Measurements from ENCODE around the gene BIRC2. TPM values are rescaled to one million over a fixed set of nuclear protein-coding genes. Genes with fewer than 3 reads are reported as not detected.

The BIRC2 gene
- total RNA-seq, 2 donors from 2014 or later: 45.4 to 55.3 TPM

GRCh38 chr11:102312667-102313066 lies 34.3 kb upstream of the BIRC2 start:
- no peak overlapping the region for H3K4me3 Mint-ChIP-seq
- peaks cover 7% of the 10 kb centered on the region for H3K4me1 Mint-ChIP-seq
- no peaks in the 10 kb centered on the region for H3K4me1 ChIP-seq (ENCODE audit: control insufficient read depth, insufficient read depth, low read length)
- peaks cover 9% of the 10 kb centered on the region for H3K27me3 ChIP-seq (ENCODE audit: control insufficient read depth, insufficient read depth, low read length, poor library complexity, severe bottlenecking)
- no peaks in the 10 kb centered on the region for H3K9me3 ChIP-seq (ENCODE audit: control insufficient read depth, low read length)
- peaks cover 13% of the 10 kb centered on the region for H3K27me3 Mint-ChIP-seq (ENCODE audit: insufficient read depth)
- no peaks in the 10 kb centered on the region for H3K36me3 Mint-ChIP-seq (ENCODE audit: low read depth)
- DNase-seq: no peak
- H3K36me3 ChIP-seq (ENCODE audit: control insufficient read depth, insufficient read depth, low read length): no peaks in the 10 kb centered on the region
- no peak for TF ChIP-seq CTCF (conservative IDR thresholded peaks at IDR 0.05)
- no peak overlapping the region for H3K27ac Mint-ChIP-seq
- no peak overlapping the region for H3K9ac ChIP-seq (ENCODE audit: extremely low read depth, low read length, poor library complexity, severe bottlenecking)
- no peaks in the 10 kb centered on the region for H3K9me3 Mint-ChIP-seq
- WGBS, 2 experiments (ENCODE audit: insufficient coverage in 1 of 2, insufficient read length in 1 of 2): 94 to 100% methylated on average over 1 of the region's 2 CpGs
- H3K27ac ChIP-seq (ENCODE audit: low read depth, low read length): no peak overlapping the region
- no peak overlapping the region for H3K4me3 ChIP-seq (ENCODE audit: low read length)

GRCh38 chr11:102313238-102313940 lies 33.6 kb upstream of the BIRC2 start:
- Mint-ChIP-seq H3K27me3 (ENCODE audit: insufficient read depth) (peaks cover 18% of the 10 kb centered on the region), H3K4me1 (peaks cover 7% of the 10 kb centered on the region), H3K36me3 (ENCODE audit: low read depth) (no peaks in the 10 kb centered on the region), H3K9me3 (no peaks in the 10 kb centered on the region), H3K27ac (no peak overlapping the region), H3K4me3 (no peak overlapping the region)
- WGBS, 2 experiments (ENCODE audit: insufficient coverage in 1 of 2, insufficient read length in 1 of 2): 91 to 100% methylated on average over 2 to 3 of the region's 4 CpGs
- Histone ChIP-seq H3K36me3 (ENCODE audit: control insufficient read depth, insufficient read depth, low read length) (no peaks in the 10 kb centered on the region), H3K9me3 (ENCODE audit: control insufficient read depth, low read length) (no peaks in the 10 kb centered on the region), H3K27me3 (ENCODE audit: control insufficient read depth, insufficient read depth, low read length, poor library complexity, severe bottlenecking) (peaks cover 16% of the 10 kb centered on the region), H3K4me1 (ENCODE audit: control insufficient read depth, insufficient read depth, low read length) (no peaks in the 10 kb centered on the region), H3K9ac (ENCODE audit: extremely low read depth, low read length, poor library complexity, severe bottlenecking) (no peak overlapping the region), H3K27ac (ENCODE audit: low read depth, low read length) (no peak overlapping the region), H3K4me3 (ENCODE audit: low read length) (no peak overlapping the region)
- DNase-seq: no peak
- no peak for TF ChIP-seq CTCF (conservative IDR thresholded peaks at IDR 0.05)

- H3K4me1 Mint-ChIP-seq: peaks cover 7% of the 10 kb centered on the region
- Histone ChIP-seq H3K9me3 (ENCODE audit: control insufficient read depth, low read length) (no peaks in the 10 kb centered on the region), H3K27ac (ENCODE audit: low read depth, low read length) (no peak overlapping the region), H3K4me3 (ENCODE audit: low read length) (no peak overlapping the region), H3K9ac (ENCODE audit: extremely low read depth, low read length, poor library complexity, severe bottlenecking) (no peak overlapping the region), H3K4me1 (ENCODE audit: control insufficient read depth, insufficient read depth, low read length) (no peaks in the 10 kb centered on the region), H3K27me3 (ENCODE audit: control insufficient read depth, insufficient read depth, low read length, poor library complexity, severe bottlenecking) (peaks cover 28% of the 10 kb centered on the region), H3K36me3 (ENCODE audit: control insufficient read depth, insufficient read depth, low read length) (no peaks in the 10 kb centered on the region)
- no peaks in the 10 kb centered on the region for H3K36me3 Mint-ChIP-seq (ENCODE audit: low read depth)
- DNase-seq: no peak
- peaks cover 27% of the 10 kb centered on the region for H3K27me3 Mint-ChIP-seq (ENCODE audit: insufficient read depth)
- TF ChIP-seq CTCF (conservative IDR thresholded peaks at IDR 0.05): no peak
- H3K27ac Mint-ChIP-seq: no peak overlapping the region
- 94% methylated on average over 2 of the region's 2 CpGs; no CpG with 5 or more reads in 1 of the 2 experiments for WGBS, 2 experiments (ENCODE audit: insufficient coverage in 1 of 2, insufficient read length in 1 of 2)
- H3K9me3 Mint-ChIP-seq: no peaks in the 10 kb centered on the region
- no peak overlapping the region for H3K4me3 Mint-ChIP-seq
Measured at GRCh38 chr11:102314784-102315183, 32.2 kb upstream of the BIRC2 start.
